Smooth muscle cell (in vitro differentiated cells): ENCODE data around the gene ZNF593OS. TPM values are rescaled to one million over a fixed set of nuclear protein-coding genes. Genes with fewer than 3 reads are reported as not detected.

ENCODE experiments used
- DNase-seq: peaks from one replicate; lab custom pipeline; 2025; ENCODE audit not compliant: unreplicated experiment; lab: John Stamatoyannopoulos, UW
- H2AFZ ChIP-seq: fragments of 200-600 bp; sonication (generic); 2 replicates; pipeline ENCODE4 v1.6.0; 2016; ENCODE audit warnings: antibody characterized with exemption, low read depth, mild to moderate bottlenecking
- H3F3A ChIP-seq: fragments of 200-600 bp; sonication (generic); 2 replicates; pipeline ENCODE4 v1.6.0; 2017; ENCODE audit warnings: antibody characterized with exemption, low read depth
- H3K27ac ChIP-seq: fragments of 200-600 bp; sonication (generic); 2 replicates; pipeline ENCODE4 v1.5.1; 2016; ENCODE audit warnings: low read depth, mild to moderate bottlenecking
- H3K27me3 ChIP-seq: fragments of 200-600 bp; sonication (generic); 2 replicates; pipeline ENCODE4 v1.6.1; 2016; ENCODE audit warnings: low read depth, mild to moderate bottlenecking
- H3K36me3 ChIP-seq: fragments of 200-600 bp; sonication (generic); 2 replicates; pipeline ENCODE4 v1.5.1; 2016; ENCODE audit warnings: low read depth
- H3K4me1 ChIP-seq: fragments of 200-600 bp; sonication (generic); 2 replicates; pipeline ENCODE4 v1.5.1; 2016; ENCODE audit warnings: low read depth
- H3K4me2 ChIP-seq: fragments of 200-600 bp; sonication (generic); 2 replicates; pipeline ENCODE4 v1.6.0; 2016; ENCODE audit warnings: mild to moderate bottlenecking
- H3K4me3 ChIP-seq: fragments of 200-600 bp; sonication (generic); 2 replicates; pipeline ENCODE4 v1.5.1; 2016; ENCODE audit warnings: mild to moderate bottlenecking
- H3K79me2 ChIP-seq: fragments of 200-600 bp; sonication (generic); 2 replicates; pipeline ENCODE4 v1.6.0; 2016; ENCODE audit warnings: low read depth, mild to moderate bottlenecking
- H3K9ac ChIP-seq: fragments of 200-600 bp; sonication (generic); 2 replicates; pipeline ENCODE4 v1.6.0; 2016; ENCODE audit warnings: low read depth
- H3K9me3 ChIP-seq: fragments of 200-600 bp; sonication (generic); replicated peaks from 2 replicates; pipeline ENCODE4 v1.5.1; 2016; ENCODE audit warnings: low read depth
- H4K20me1 ChIP-seq: fragments of 200-600 bp; sonication (generic); 2 replicates; pipeline ENCODE4 v1.6.0; 2016; ENCODE audit warnings: low read depth
- WGBS: methylation state at CpG from one replicate; pipeline ENCODE4 v1.1.7; 2016; ENCODE audit warnings: low lambda C conversion rate; 5-methylcytosine and 5-hydroxymethylcytosine counted together
- polyA plus RNA-seq: library from polyadenylated mRNA; unstranded; fragments of >200 nt; fragmentation: Nextera tagmentation; extraction: Ambion mirVana; gene quantifications from 2 replicates; pipeline ENCODE4 v1.2.1, GENCODE V29; 2016
- total RNA-seq: library from RNA; depleted of rRNA; stranded (reverse); fragments of >200 nt; gene quantifications from 2 replicates; pipeline ENCODE4 v1.2.3, GENCODE V29; 2014
- TF ChIP-seq, protein P1 (sequence below): fragments of 200-600 bp; sonication (generic); IDR thresholded peaks from 2 replicates; pipeline ENCODE4 v1.5.1; 2017; ENCODE audit warnings: borderline replicate concordance, mild to moderate bottlenecking, antibody characterized with exemption; ENCODE audit not compliant: insufficient read depth, poor library complexity, severe bottlenecking

Gene ZNF593OS
- total and polyA plus RNA-seq, 2 experiments from 2014 or later, result not detected

DNA sequence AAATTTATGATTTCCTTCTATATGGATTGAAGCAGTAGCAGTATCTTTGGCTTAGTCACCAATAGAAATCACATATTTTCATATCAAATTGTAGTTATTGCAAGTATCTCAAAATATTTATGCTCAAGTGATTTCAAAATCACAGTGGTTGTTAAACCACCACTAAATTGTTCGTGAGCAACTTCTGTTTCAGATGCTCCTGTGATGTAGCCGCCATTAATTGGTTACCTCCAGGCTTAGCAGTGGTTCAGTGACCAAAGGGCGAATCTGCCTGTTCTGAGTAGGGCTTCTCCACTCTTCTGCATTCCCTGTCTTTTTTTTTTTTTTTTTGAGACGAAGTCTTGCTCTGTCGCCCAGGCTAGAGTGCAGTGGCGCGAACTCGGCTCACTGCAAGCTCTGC, 3.7 kb upstream of the ZNF593OS start:
- DNase-seq, result no peak
- WGBS, result 97% methylated on average over 3 of the region's 8 CpGs
- no peaks in the 10 kb centered on the region for H3K27me3 ChIP-seq
- peaks cover 3% of the 10 kb centered on the region for H3K79me2 ChIP-seq
- H2AFZ ChIP-seq, result no peak overlapping the region
- no peaks in the 10 kb centered on the region for H3K9me3 ChIP-seq
- H3K36me3 ChIP-seq, result no peaks in the 10 kb centered on the region
- H3K4me3 ChIP-seq, result no peak overlapping the region
- H3K4me2 ChIP-seq, result no peak overlapping the region
- TF ChIP-seq, protein P1, sequence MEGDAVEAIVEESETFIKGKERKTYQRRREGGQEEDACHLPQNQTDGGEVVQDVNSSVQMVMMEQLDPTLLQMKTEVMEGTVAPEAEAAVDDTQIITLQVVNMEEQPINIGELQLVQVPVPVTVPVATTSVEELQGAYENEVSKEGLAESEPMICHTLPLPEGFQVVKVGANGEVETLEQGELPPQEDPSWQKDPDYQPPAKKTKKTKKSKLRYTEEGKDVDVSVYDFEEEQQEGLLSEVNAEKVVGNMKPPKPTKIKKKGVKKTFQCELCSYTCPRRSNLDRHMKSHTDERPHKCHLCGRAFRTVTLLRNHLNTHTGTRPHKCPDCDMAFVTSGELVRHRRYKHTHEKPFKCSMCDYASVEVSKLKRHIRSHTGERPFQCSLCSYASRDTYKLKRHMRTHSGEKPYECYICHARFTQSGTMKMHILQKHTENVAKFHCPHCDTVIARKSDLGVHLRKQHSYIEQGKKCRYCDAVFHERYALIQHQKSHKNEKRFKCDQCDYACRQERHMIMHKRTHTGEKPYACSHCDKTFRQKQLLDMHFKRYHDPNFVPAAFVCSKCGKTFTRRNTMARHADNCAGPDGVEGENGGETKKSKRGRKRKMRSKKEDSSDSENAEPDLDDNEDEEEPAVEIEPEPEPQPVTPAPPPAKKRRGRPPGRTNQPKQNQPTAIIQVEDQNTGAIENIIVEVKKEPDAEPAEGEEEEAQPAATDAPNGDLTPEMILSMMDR, result no peak
- H3K27ac ChIP-seq, result no peak overlapping the region
- no peak overlapping the region for H3K9ac ChIP-seq
- peaks cover 14% of the 10 kb centered on the region for H3K4me1 ChIP-seq
- H4K20me1 ChIP-seq, result no peaks in the 10 kb centered on the region
- no peaks in the 10 kb centered on the region for H3F3A ChIP-seq

DNA sequence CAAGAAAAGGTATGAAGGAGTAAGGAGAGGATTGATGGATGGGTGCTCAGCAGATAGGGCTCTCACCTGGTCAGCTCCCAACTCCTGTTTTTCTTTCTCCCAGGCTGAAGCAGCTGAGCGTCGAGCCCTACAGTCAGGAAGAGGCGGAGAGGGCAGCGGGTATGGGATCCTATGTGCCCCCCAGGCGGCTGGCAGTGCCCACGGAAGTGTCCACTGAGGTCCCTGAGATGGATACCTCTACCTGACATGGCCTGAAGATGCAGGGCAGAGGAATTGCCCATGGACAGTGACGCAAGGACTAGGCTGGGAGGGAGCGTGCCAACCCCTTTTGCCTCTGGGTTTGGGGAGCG, 1.2 kb downstream of the ZNF593OS start:
- peak overlapping the region; percentile 97 for H3K4me2 ChIP-seq
- peaks cover 3% of the 10 kb centered on the region for H3F3A ChIP-seq
- peak overlapping the region; percentile 84 for H3K4me3 ChIP-seq
- peaks cover 24% of the 10 kb centered on the region for H3K4me1 ChIP-seq
- TF ChIP-seq, protein P1, result no peak
- peak overlapping the region; percentile 93 for H3K9ac ChIP-seq
- peak overlapping the region; percentile 70 for H3K27ac ChIP-seq
- DNase-seq, result no peak
- no peaks in the 10 kb centered on the region for H3K9me3 ChIP-seq
- H4K20me1 ChIP-seq, result no peaks in the 10 kb centered on the region
- H3K36me3 ChIP-seq, result no peaks in the 10 kb centered on the region
- H3K79me2 ChIP-seq, result peaks cover 4% of the 10 kb centered on the region
- H2AFZ ChIP-seq, result no peak overlapping the region
- 84% methylated on average over 9 of the region's 9 CpGs for WGBS
- no peaks in the 10 kb centered on the region for H3K27me3 ChIP-seq

DNA sequence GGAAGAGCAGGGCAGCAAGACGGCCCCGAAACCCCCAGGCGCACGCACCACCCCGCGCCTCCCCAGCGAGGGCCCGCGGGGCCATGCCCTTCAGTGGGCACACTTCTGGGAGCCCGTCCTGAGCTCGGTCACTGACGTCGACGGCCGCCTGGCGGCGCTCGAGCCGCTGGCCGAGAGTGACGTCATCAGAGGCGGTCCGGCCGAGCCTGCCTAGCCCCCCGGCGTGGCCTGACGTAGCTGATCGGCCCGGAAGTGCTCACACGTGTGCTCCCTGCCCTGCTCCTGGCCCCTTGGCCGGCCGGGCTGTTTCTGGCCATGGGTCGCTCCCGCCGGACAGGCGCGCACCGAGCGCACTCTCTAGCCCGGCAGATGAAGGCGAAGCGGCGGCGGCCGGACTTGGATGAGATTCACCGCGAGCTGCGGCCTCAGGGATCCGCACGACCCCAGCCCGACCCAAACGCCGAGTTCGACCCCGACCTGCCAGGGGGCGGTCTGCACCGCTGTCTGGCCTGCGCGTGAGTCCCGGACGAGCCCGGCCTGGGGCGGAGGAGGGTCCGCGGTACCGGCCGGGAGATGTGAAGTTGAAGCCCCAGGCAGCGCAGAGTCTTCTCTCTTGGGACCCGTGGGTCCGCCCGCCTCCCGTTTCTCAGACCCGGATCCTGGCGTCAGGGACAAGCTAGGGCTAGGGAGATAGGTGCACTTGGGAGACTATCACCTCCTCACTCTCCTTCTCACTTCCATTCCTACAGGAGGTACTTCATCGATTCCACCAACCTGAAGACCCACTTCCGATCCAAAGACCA, 1.8 kb downstream of the ZNF593OS start, which contains the start of gene ZNF593:
Gene ZNF593, plus strand, starts transcription at position 240 of the 803 bp plus-strand sequence. Its CDS starts 76 bp downstream, at position 316.
- H3K9me3 ChIP-seq, result no peaks in the 10 kb centered on the region
- peak; percentile 81 for DNase-seq
- 3% methylated on average over 76 of the region's 76 CpGs for WGBS
- peaks cover 4% of the 10 kb centered on the region for H3K79me2 ChIP-seq
- peak within 1 kb of the TSS; percentile 97 for H3K4me2 ChIP-seq
- H3K27me3 ChIP-seq, result no peaks in the 10 kb centered on the region
- peaks cover 29% of the 10 kb centered on the region for H3K4me1 ChIP-seq
- H3K9ac ChIP-seq, result peak within 1 kb of the TSS; percentile 93
- TF ChIP-seq, protein P1, result peak; percentile 83
- peaks cover 8% of the 10 kb centered on the region for H3F3A ChIP-seq
- peak within 1 kb of the TSS; percentile 84 for H3K4me3 ChIP-seq
- H3K36me3 ChIP-seq, result no peaks in the 10 kb centered on the region
- no peaks in the 10 kb centered on the region for H4K20me1 ChIP-seq
- H3K27ac ChIP-seq, result peak within 1 kb of the TSS; percentile 70
- H2AFZ ChIP-seq, result peak within 1 kb of the TSS; percentile 80
